ENCODE data around the gene UBTD1.
"Not testable (repeated sequence)": the region's sequence is repeated elsewhere in the genome, so short reads cannot be mapped to it uniquely, and the experiment has no call there.

UBTD1 gene

GRCh38 chr10:97540669-97541500 is 42.2 kb downstream of the UBTD1 start:
- no peak for DNase-seq

- no peak for DNase-seq
Observed at GRCh38 chr10:97542169-97543024, 43.7 kb downstream of the UBTD1 start.

- no peak for DNase-seq
Observed at GRCh38 chr10:97543025-97543546, 44.4 kb downstream of the UBTD1 start.

GRCh38 chr10:97546456-97547270 is 47.9 kb downstream of the UBTD1 start:
- no peak for DNase-seq

- no peak for DNase-seq
Observed at GRCh38 chr10:97547271-97547600, 48.5 kb downstream of the UBTD1 start.

GRCh38 chr10:97547962-97548361 is 49.2 kb downstream of the UBTD1 start:
- DNase-seq, result no peak

- DNase-seq, result no peak
Observed at GRCh38 chr10:97548828-97549455, 50.2 kb downstream of the UBTD1 start.

- peak; percentile 16 for DNase-seq
Observed at GRCh38 chr10:97549587-97550322, 51.0 kb downstream of the UBTD1 start.

- no peak for DNase-seq
Observed at GRCh38 chr10:97550336-97551149, 51.8 kb downstream of the UBTD1 start.

GRCh38 chr10:97551271-97551670 is 52.5 kb downstream of the UBTD1 start:
- no peak for DNase-seq

GRCh38 chr10:97553575-97554031 is 54.9 kb downstream of the UBTD1 start:
- DNase-seq, result peak; percentile 37

GRCh38 chr10:97554336-97554735 is 55.6 kb downstream of the UBTD1 start:
- DNase-seq, result not testable (repeated sequence)

GRCh38 chr10:97555541-97555940 is 56.8 kb downstream of the UBTD1 start:
- not testable (repeated sequence) for DNase-seq

- DNase-seq, result not testable (repeated sequence)
Observed at GRCh38 chr10:97560731-97561381, 62.1 kb downstream of the UBTD1 start.

GRCh38 chr10:97561386-97562077 is 62.8 kb downstream of the UBTD1 start:
- not testable (repeated sequence) for DNase-seq

- DNase-seq, result not testable (repeated sequence)
Observed at GRCh38 chr10:97562329-97562728, 63.6 kb downstream of the UBTD1 start.

- DNase-seq, result no peak
Observed at GRCh38 chr10:97563337-97563736, 64.6 kb downstream of the UBTD1 start.

- DNase-seq, result no peak
Observed at GRCh38 chr10:97564776-97565175, 66.1 kb downstream of the UBTD1 start.

- no peak for DNase-seq
Observed at GRCh38 chr10:97566336-97566996, 67.7 kb downstream of the UBTD1 start.
